ENCODE measurements around the gene AP1M1.

Gene AP1M1

GRCh38 chr19:16184665-16185122 lies 13.0 kb upstream of the AP1M1 start:
- no peak for TF ChIP-seq CTCF (IDR thresholded peaks at IDR 0.05; ENCODE audit: borderline replicate concordance, control extremely low read depth, extremely low read depth, insufficient read depth, missing control alignments)
- DNase-seq (ENCODE audit: low spot score) = no peak
- in situ Hi-C loops (cut with MboI; ENCODE audit: low sequenced_read_pairs, unreplicated experiment) = loop anchor here (25.0 kb wide), 1 partner anchor 547 kb away; the partner anchor contains the start of gene CYP4F3

GRCh38 chr19:16185123-16185767 lies 12.5 kb upstream of the AP1M1 start, which contains the start of gene FAM32A:
FAM32A (plus strand) TSS chr19:16185410; CDS start chr19:16185443, 33 bp downstream.
- no peak for TF ChIP-seq CTCF (IDR thresholded peaks at IDR 0.05; ENCODE audit: borderline replicate concordance, control extremely low read depth, extremely low read depth, insufficient read depth, missing control alignments)
- peak; percentile 98 for DNase-seq (ENCODE audit: low spot score)
- in situ Hi-C loops (cut with MboI; ENCODE audit: low sequenced_read_pairs, unreplicated experiment) = loop anchor here (25.0 kb wide), 1 partner anchor 548 kb away; the partner anchor contains the start of gene CYP4F3

GRCh38 chr19:16185768-16186123 lies 12.0 kb upstream of the AP1M1 start:
- in situ Hi-C loops (cut with MboI; ENCODE audit: low sequenced_read_pairs, unreplicated experiment) = loop anchor here (25.0 kb wide), 1 partner anchor 548 kb away; the partner anchor contains the start of gene CYP4F3
- DNase-seq (ENCODE audit: low spot score) = peak; percentile 62
- TF ChIP-seq CTCF (IDR thresholded peaks at IDR 0.05; ENCODE audit: borderline replicate concordance, control extremely low read depth, extremely low read depth, insufficient read depth, missing control alignments) = peak; percentile 61

- in situ Hi-C loops (cut with MboI; ENCODE audit: low sequenced_read_pairs, unreplicated experiment) = loop anchor here (25.0 kb wide), 1 partner anchor 551 kb away; the partner anchor contains the start of gene CYP4F3
- DNase-seq (ENCODE audit: low spot score) = no peak
- TF ChIP-seq CTCF (IDR thresholded peaks at IDR 0.05; ENCODE audit: borderline replicate concordance, control extremely low read depth, extremely low read depth, insufficient read depth, missing control alignments) = no peak
Observed at GRCh38 chr19:16188521-16188920, 9.2 kb upstream of the AP1M1 start.

GRCh38 chr19:16190198-16190597 lies 7.5 kb upstream of the AP1M1 start:
- no peak for TF ChIP-seq CTCF (IDR thresholded peaks at IDR 0.05; ENCODE audit: borderline replicate concordance, control extremely low read depth, extremely low read depth, insufficient read depth, missing control alignments)
- DNase-seq (ENCODE audit: low spot score) = no peak
- in situ Hi-C loops (cut with MboI; ENCODE audit: low sequenced_read_pairs, unreplicated experiment) = loop anchor here (10.0 to 25.0 kb wide), 2 partner anchors 145 to 553 kb away; partner anchors contain the start of gene CYP4F3

- no peak for DNase-seq (ENCODE audit: low spot score)
- TF ChIP-seq CTCF (IDR thresholded peaks at IDR 0.05; ENCODE audit: borderline replicate concordance, control extremely low read depth, extremely low read depth, insufficient read depth, missing control alignments) = no peak
- in situ Hi-C loops (cut with MboI; ENCODE audit: low sequenced_read_pairs, unreplicated experiment) = loop anchor here (10.0 to 25.0 kb wide), 2 partner anchors 146 to 553 kb away; partner anchors contain the start of gene CYP4F3
Observed at GRCh38 chr19:16190736-16191135, 7.0 kb upstream of the AP1M1 start.
